Measurements from ENCODE around the gene LHFPL2. TPM values are rescaled to one million over a fixed set of nuclear protein-coding genes. Genes with fewer than 3 reads are reported as not detected.

Gene LHFPL2
- total and polyA plus RNA-seq, 2 donors (not counting 1 experiment from before 2014, with no cell fraction given): 3.8 to 35.5 TPM

DNA sequence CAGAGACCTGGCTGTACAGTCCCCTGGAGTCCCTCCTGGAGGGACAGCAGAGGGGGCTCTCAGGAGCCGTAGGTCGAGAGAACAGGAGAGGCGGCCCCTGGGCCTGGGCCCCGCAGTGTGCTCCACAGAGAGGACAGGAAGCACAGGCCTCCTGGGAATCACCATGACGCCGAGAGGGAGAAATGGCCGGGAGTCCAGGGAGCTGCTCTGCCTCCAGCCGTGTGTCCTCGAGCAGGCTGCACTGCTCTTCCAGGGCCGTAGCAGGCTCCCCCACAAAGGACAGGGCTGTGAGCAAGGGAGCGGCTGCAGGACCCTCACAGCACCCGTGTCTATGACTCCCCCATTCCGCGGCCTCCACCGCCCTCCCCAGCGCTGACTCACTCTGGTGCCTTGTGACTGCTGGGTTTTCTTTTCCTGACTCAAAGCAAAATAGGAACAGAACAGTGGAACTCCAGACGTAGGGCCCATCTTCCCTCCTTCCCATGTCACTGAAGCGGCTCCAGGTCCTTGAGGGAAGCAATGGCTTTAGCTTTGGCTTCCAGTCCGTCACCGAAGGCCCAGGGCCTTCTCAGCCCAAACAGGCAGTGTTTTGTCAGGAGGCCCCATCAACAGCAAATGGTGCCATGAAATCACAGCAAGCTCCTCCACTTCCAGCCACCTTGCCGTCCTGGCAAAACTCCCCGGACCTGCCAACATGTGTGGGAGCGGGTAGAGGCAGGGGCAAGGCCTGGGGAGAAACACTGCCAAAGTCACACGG, 114.2 kb downstream of the LHFPL2 start:
- no peak overlapping the region for H3K9ac ChIP-seq (ENCODE audit: low read length)
- no peak overlapping the region for H3K4me3 Mint-ChIP-seq
- H3K27ac Mint-ChIP-seq: no peak overlapping the region
- H3K9me3 ChIP-seq (ENCODE audit: control extremely low read depth in 1 of 3, control insufficient read depth in 2 of 3, insufficient read depth in 1 of 3, low read length in 2 of 3): no peaks in the 10 kb centered on the region
- DNase-seq: no peak
- TF ChIP-seq, protein P1, sequence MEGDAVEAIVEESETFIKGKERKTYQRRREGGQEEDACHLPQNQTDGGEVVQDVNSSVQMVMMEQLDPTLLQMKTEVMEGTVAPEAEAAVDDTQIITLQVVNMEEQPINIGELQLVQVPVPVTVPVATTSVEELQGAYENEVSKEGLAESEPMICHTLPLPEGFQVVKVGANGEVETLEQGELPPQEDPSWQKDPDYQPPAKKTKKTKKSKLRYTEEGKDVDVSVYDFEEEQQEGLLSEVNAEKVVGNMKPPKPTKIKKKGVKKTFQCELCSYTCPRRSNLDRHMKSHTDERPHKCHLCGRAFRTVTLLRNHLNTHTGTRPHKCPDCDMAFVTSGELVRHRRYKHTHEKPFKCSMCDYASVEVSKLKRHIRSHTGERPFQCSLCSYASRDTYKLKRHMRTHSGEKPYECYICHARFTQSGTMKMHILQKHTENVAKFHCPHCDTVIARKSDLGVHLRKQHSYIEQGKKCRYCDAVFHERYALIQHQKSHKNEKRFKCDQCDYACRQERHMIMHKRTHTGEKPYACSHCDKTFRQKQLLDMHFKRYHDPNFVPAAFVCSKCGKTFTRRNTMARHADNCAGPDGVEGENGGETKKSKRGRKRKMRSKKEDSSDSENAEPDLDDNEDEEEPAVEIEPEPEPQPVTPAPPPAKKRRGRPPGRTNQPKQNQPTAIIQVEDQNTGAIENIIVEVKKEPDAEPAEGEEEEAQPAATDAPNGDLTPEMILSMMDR (IDR thresholded peaks at IDR 0.05): no peak
- TF ChIP-seq EZH2 (IDR thresholded peaks at IDR 0.05; ENCODE audit: borderline replicate concordance, insufficient read depth, low read depth, low read length, poor library complexity, severe bottlenecking): no peak
- H3K27ac ChIP-seq (ENCODE audit: low read length in 2 of 2): no peak overlapping the region
- no peaks in the 10 kb centered on the region for H3K36me3 ChIP-seq (replicated peaks in 1 of 2; ENCODE audit: control extremely low read depth in 1 of 2, control insufficient read depth in 1 of 2, extremely low read depth in 1 of 2, insufficient read depth in 2 of 2, low read length in 1 of 2)
- no peaks in the 10 kb centered on the region for H3K27me3 Mint-ChIP-seq
- H3K79me2 ChIP-seq (ENCODE audit: control insufficient read depth, insufficient read depth, low read length): no peaks in the 10 kb centered on the region
- H3K9me3 Mint-ChIP-seq (ENCODE audit: insufficient read depth): no peaks in the 10 kb centered on the region
- no peak for ATAC-seq (ENCODE audit: low read depth)
- whole genome bisulfite sequencing (ENCODE audit: insufficient coverage): 93% methylated on average over 23 of the region's 24 CpGs
- POLR2A ChIA-PET: no interaction called here
- H4K20me1 ChIP-seq (ENCODE audit: control insufficient read depth, insufficient read depth, low read length, poor library complexity, severe bottlenecking): no peaks in the 10 kb centered on the region
- intact Hi-C loops (cut with micrococcal nuclease): no loop called here
- no peak overlapping the region for H3K4me3 ChIP-seq (ENCODE audit: control extremely low read depth in 1 of 5, extremely low read depth in 1 of 5, insufficient read depth in 1 of 5, low read depth in 2 of 5, low read length in 4 of 5)
- H3K4me2 ChIP-seq (replicated peaks; ENCODE audit: low read depth, low read length, poor library complexity, severe bottlenecking): no peak overlapping the region
- CTCF ChIA-PET: interaction anchor here (0.8 to 7.1 kb wide), 5 partner anchors 9 to 430 kb away, joined by 3 to 146 read pairs (median 3); no protein-coding TSS in a partner anchor
- H2AFZ ChIP-seq (ENCODE audit: insufficient read depth, low read depth, low read length, poor library complexity, severe bottlenecking): no peak overlapping the region
- H3K4me1 ChIP-seq (ENCODE audit: control insufficient read depth in 2 of 2, insufficient read depth in 2 of 2, low read length in 2 of 2): peaks cover 0 to 3% of the 10 kb centered on the region in 2 donors
- no peaks in the 10 kb centered on the region for H3K27me3 ChIP-seq (replicated peaks in 1 of 4; ENCODE audit: control extremely low read depth in 1 of 4, control insufficient read depth in 3 of 4, insufficient read depth in 4 of 4, low read length in 3 of 4)
- peaks cover 6% of the 10 kb centered on the region for H3K4me1 Mint-ChIP-seq

DNA sequence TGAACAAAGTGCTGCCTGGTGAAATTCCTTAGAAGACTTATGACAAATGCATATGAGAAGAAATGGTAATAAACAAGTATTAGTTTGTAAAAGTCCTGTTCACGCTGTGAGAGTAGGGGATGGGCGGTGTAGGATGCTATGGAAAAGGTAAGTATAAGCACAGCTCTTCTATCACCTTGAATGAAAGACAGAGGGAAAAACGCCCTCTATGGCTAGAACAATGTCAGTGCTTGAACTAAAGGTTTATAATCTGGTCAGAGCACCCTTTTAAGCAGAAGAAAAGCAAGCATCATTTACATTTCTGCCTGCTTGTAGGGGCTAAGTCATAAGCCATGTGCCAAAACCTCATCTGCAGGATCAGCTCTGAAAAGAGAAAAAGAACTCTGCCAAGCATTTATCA, 115.2 kb downstream of the LHFPL2 start:
- POLR2A ChIA-PET: no interaction called here
- no peaks in the 10 kb centered on the region for H3K9me3 ChIP-seq (ENCODE audit: control extremely low read depth in 1 of 3, control insufficient read depth in 2 of 3, insufficient read depth in 1 of 3, low read length in 2 of 3)
- no peaks in the 10 kb centered on the region for H3K9me3 Mint-ChIP-seq (ENCODE audit: insufficient read depth)
- H3K36me3 ChIP-seq (replicated peaks in 1 of 2; ENCODE audit: control extremely low read depth in 1 of 2, control insufficient read depth in 1 of 2, extremely low read depth in 1 of 2, insufficient read depth in 2 of 2, low read length in 1 of 2): no peaks in the 10 kb centered on the region
- DNase-seq (no peak), ATAC-seq (ENCODE audit: low read depth) (no peak)
- H3K9ac ChIP-seq (ENCODE audit: low read length): no peak overlapping the region
- no peak overlapping the region for H3K27ac Mint-ChIP-seq
- no peaks in the 10 kb centered on the region for H3K27me3 Mint-ChIP-seq
- no peaks in the 10 kb centered on the region for H3K79me2 ChIP-seq (ENCODE audit: control insufficient read depth, insufficient read depth, low read length)
- CTCF ChIA-PET: interaction anchor here (0.7 to 7.1 kb wide), 8 partner anchors 8 to 431 kb away, joined by 3 to 146 read pairs (median 3); no protein-coding TSS in a partner anchor
- no peak overlapping the region for H3K27ac ChIP-seq (ENCODE audit: low read length in 2 of 2)
- no peak overlapping the region for H3K4me2 ChIP-seq (replicated peaks; ENCODE audit: low read depth, low read length, poor library complexity, severe bottlenecking)
- TF ChIP-seq, protein P1 (IDR thresholded peaks at IDR 0.05): peak; percentile 21
- TF ChIP-seq EZH2 (IDR thresholded peaks at IDR 0.05; ENCODE audit: borderline replicate concordance, insufficient read depth, low read depth, low read length, poor library complexity, severe bottlenecking): no peak
- no peak overlapping the region for H3K4me3 ChIP-seq (ENCODE audit: control extremely low read depth in 1 of 5, extremely low read depth in 1 of 5, insufficient read depth in 1 of 5, low read depth in 2 of 5, low read length in 4 of 5)
- H3K4me3 Mint-ChIP-seq: no peak overlapping the region
- H3K27me3 ChIP-seq (replicated peaks in 1 of 4; ENCODE audit: control extremely low read depth in 1 of 4, control insufficient read depth in 3 of 4, insufficient read depth in 4 of 4, low read length in 3 of 4): no peaks in the 10 kb centered on the region
- peaks cover 2% of the 10 kb centered on the region for H3K4me1 Mint-ChIP-seq
- H2AFZ ChIP-seq (ENCODE audit: insufficient read depth, low read depth, low read length, poor library complexity, severe bottlenecking): no peak overlapping the region
- 100% methylated on average over 1 of the region's 3 CpGs for WGBS (ENCODE audit: insufficient coverage)
- peaks cover 0 to 3% of the 10 kb centered on the region in 2 donors for H3K4me1 ChIP-seq (ENCODE audit: control insufficient read depth in 2 of 2, insufficient read depth in 2 of 2, low read length in 2 of 2)
- H4K20me1 ChIP-seq (ENCODE audit: control insufficient read depth, insufficient read depth, low read length, poor library complexity, severe bottlenecking): no peaks in the 10 kb centered on the region
- intact Hi-C loops (cut with micrococcal nuclease): no loop called here
